SK-N-SH (cell line): ENCODE results near the gene PRAMEF1.

Experiments
- EP300 ChIP-seq, 2 experiments: IDR thresholded peaks; 2 replicates each; pipeline versions ENCODE4 v1.4.0 to v1.6.1; 2012; ENCODE audit warnings: borderline replicate concordance in 1 of 2, low read depth in 1 of 2, low read length in 1 of 2
- EZH2phosphoT487 ChIP-seq: fragments of 200-600 bp; sonication (generic); IDR thresholded peaks from 2 replicates; pipeline ENCODE4 v1.6.1; 2017; ENCODE audit warnings: low read depth, mixed run types, mild to moderate bottlenecking, antibody characterized with exemption, moderate library complexity, borderline replicate concordance
- POLR2AphosphoS5 ChIP-seq: IDR thresholded peaks from 2 replicates; pipeline ENCODE4 v1.6.1; 2012; ENCODE audit warnings: low read depth, low read length
- RCOR1 ChIP-seq: fragments of 150-350 bp; IDR thresholded peaks from 2 replicates; pipeline ENCODE4 v1.6.1; 2017; ENCODE audit warnings: antibody characterized with exemption, low read length
- YY1 ChIP-seq: IDR thresholded peaks from 2 replicates; pipeline ENCODE4 v1.4.0; 2012; ENCODE audit warnings: low read depth, mild to moderate bottlenecking
- TF ChIP-seq, protein P1 (sequence below): fragments of 200-600 bp; sonication (generic); IDR thresholded peaks from 2 replicates; pipeline ENCODE4 v1.6.1; 2017; ENCODE audit warnings: antibody characterized with exemption, mild to moderate bottlenecking, moderate library complexity

DNA sequence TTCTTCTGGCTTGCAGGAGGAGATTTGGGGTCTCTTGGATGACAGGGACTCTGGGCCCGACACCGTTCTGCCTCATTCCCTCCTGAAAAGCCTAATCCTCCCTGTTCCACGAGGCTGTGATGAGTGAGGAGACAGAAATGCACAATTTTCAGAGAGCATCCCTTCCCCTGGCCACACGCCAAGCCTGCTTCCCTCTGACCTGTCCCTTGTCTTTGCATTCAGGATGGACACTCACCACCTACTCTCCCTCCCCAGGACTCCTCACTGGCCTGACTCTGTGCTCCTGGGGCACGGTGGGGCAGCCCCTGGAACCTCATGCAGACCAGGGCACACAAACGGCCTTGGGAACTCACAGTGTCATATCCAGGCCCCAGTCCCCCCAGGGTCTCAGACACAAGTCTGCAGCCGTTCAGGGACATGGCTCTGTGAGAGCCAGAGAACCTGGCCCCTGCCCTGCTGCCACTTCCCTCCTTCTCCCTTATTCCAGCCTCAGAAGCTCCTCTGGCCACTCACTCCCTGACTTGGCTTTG lies 21.2 kb upstream of the PRAMEF1 start:
- TF ChIP-seq POLR2AphosphoS5 (no peak), YY1 (no peak), EZH2phosphoT487 (no peak), RCOR1 (no peak), EP300 (IDR thresholded peaks at IDR 0.05; ENCODE audit: borderline replicate concordance in 1 of 2, low read depth in 1 of 2, low read length in 1 of 2) (no peak)
- TF ChIP-seq, protein P1, sequence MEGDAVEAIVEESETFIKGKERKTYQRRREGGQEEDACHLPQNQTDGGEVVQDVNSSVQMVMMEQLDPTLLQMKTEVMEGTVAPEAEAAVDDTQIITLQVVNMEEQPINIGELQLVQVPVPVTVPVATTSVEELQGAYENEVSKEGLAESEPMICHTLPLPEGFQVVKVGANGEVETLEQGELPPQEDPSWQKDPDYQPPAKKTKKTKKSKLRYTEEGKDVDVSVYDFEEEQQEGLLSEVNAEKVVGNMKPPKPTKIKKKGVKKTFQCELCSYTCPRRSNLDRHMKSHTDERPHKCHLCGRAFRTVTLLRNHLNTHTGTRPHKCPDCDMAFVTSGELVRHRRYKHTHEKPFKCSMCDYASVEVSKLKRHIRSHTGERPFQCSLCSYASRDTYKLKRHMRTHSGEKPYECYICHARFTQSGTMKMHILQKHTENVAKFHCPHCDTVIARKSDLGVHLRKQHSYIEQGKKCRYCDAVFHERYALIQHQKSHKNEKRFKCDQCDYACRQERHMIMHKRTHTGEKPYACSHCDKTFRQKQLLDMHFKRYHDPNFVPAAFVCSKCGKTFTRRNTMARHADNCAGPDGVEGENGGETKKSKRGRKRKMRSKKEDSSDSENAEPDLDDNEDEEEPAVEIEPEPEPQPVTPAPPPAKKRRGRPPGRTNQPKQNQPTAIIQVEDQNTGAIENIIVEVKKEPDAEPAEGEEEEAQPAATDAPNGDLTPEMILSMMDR: no peak
